OCI-LY3 (cell line): Measurements from ENCODE around the gene IL4R.

Experiments
- EZH2phosphoT487 ChIP-seq: fragments of 200-600 bp; shearing (Covaris generic); IDR thresholded peaks from 2 replicates; pipeline ENCODE4 v1.6.1; 2018; ENCODE audit warnings: antibody characterized with exemption, mixed run types, low read depth
- TF ChIP-seq, protein P1 (sequence below): fragments of 200-600, 300-600 bp; sonication (generic); IDR thresholded peaks from 2 replicates; pipeline ENCODE4 v1.5.1; 2014; ENCODE audit warnings: antibody characterized with exemption, low read length, low read depth

DNA sequence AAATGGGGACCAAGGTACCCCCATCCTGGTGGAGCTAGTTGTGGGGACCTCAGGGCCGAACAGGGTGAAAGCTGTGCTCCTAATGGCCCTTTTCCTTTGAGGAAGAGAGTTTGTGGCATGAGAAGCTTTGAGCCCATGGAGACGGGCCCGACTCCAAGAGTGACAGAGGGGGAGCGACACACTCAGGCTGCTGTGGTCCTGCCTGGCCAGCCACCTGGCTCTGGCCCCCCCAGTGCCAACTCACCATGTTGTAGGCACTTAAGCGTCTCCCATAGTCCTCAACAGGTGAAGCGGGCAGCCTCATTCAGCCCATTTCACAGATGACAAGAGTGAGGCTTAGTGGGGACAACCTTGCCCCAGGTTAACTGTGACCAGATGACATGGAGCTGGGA, 89.8 kb downstream of the IL4R start:
- TF ChIP-seq, protein P1, sequence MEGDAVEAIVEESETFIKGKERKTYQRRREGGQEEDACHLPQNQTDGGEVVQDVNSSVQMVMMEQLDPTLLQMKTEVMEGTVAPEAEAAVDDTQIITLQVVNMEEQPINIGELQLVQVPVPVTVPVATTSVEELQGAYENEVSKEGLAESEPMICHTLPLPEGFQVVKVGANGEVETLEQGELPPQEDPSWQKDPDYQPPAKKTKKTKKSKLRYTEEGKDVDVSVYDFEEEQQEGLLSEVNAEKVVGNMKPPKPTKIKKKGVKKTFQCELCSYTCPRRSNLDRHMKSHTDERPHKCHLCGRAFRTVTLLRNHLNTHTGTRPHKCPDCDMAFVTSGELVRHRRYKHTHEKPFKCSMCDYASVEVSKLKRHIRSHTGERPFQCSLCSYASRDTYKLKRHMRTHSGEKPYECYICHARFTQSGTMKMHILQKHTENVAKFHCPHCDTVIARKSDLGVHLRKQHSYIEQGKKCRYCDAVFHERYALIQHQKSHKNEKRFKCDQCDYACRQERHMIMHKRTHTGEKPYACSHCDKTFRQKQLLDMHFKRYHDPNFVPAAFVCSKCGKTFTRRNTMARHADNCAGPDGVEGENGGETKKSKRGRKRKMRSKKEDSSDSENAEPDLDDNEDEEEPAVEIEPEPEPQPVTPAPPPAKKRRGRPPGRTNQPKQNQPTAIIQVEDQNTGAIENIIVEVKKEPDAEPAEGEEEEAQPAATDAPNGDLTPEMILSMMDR: no peak
- TF ChIP-seq EZH2phosphoT487: no peak
